Astrocyte (in vitro differentiated cells and primary cell): Measurements from ENCODE around the gene GABARAPL2.

Experiments
- EZH2 ChIP-seq: IDR thresholded peaks from 2 replicates; pipeline ENCODE4 v1.6.1; 2012; ENCODE audit warnings: mild to moderate bottlenecking, low read length, inconsistent platforms; ENCODE audit not compliant: insufficient read depth
- TF ChIP-seq, protein P1 (sequence below): IDR thresholded peaks from 2 replicates; pipeline ENCODE4 v1.5.1; 2011; ENCODE audit warnings: low read depth, mild to moderate bottlenecking, inconsistent platforms, low read length, moderate library complexity; ENCODE audit not compliant: insufficient read depth

- TF ChIP-seq, protein P1, sequence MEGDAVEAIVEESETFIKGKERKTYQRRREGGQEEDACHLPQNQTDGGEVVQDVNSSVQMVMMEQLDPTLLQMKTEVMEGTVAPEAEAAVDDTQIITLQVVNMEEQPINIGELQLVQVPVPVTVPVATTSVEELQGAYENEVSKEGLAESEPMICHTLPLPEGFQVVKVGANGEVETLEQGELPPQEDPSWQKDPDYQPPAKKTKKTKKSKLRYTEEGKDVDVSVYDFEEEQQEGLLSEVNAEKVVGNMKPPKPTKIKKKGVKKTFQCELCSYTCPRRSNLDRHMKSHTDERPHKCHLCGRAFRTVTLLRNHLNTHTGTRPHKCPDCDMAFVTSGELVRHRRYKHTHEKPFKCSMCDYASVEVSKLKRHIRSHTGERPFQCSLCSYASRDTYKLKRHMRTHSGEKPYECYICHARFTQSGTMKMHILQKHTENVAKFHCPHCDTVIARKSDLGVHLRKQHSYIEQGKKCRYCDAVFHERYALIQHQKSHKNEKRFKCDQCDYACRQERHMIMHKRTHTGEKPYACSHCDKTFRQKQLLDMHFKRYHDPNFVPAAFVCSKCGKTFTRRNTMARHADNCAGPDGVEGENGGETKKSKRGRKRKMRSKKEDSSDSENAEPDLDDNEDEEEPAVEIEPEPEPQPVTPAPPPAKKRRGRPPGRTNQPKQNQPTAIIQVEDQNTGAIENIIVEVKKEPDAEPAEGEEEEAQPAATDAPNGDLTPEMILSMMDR, result no peak
- TF ChIP-seq EZH2, result no peak
These were observed 6.4 kb upstream of the GABARAPL2 start for GRCh38 chr16:75559564-75560372.
